Neural crest cell (in vitro differentiated cells): Measurements from ENCODE around the gene CILP2. TPM values are rescaled to one million over a fixed set of nuclear protein-coding genes. Genes with fewer than 3 reads are reported as not detected.

Source experiments
- DNase-seq: peaks from one replicate; pipeline ENCODE4 v3.0.0; 2021; ENCODE audit warnings: low read depth, mixed read lengths, low spot score
- H3K27ac Mint-ChIP-seq: one replicate; pipeline ENCODE4 v1.8.0; 2021; ENCODE audit warnings: mild to moderate bottlenecking, mixed read lengths; ENCODE audit not compliant: unreplicated experiment
- H3K27me3 Mint-ChIP-seq: 2 replicates; pipeline ENCODE4 v1.8.0; 2021; ENCODE audit warnings: low read depth, mild to moderate bottlenecking, mixed read lengths
- H3K36me3 Mint-ChIP-seq: 2 replicates; pipeline ENCODE4 v1.8.0; 2021; ENCODE audit warnings: low read depth, mild to moderate bottlenecking, mixed read lengths
- H3K4me1 Mint-ChIP-seq: 2 replicates; pipeline ENCODE4 v1.8.0; 2021; ENCODE audit warnings: mixed read lengths
- H3K4me3 Mint-ChIP-seq: one replicate; pipeline ENCODE4 v1.8.0; 2021; ENCODE audit warnings: mild to moderate bottlenecking, mixed read lengths
- H3K9me3 Mint-ChIP-seq: 2 replicates; pipeline ENCODE4 v1.8.0; 2021; ENCODE audit warnings: mixed read lengths
- CTCF ChIP-seq: fragments of 200-600 bp; sonication (generic); conservative IDR thresholded peaks from 2 replicates; pipeline ENCODE4 v1.5.0; 2021; ENCODE audit warnings: antibody characterized with exemption, mild to moderate bottlenecking
- total RNA-seq: library from RNA; stranded (reverse); gene quantifications from 2 replicates; pipeline ENCODE4 v1.2.1, GENCODE V29; 2021

The CILP2 gene
- total RNA-seq, 1 donor from 2014 or later: 2.7 TPM

GRCh38 chr19:19541616-19542015 is 3.6 kb downstream of the CILP2 start:
- no peaks in the 10 kb centered on the region for H3K36me3 Mint-ChIP-seq
- H3K4me3 Mint-ChIP-seq: no peak overlapping the region
- H3K27ac Mint-ChIP-seq: no peak overlapping the region
- H3K9me3 Mint-ChIP-seq: no peaks in the 10 kb centered on the region
- peaks cover 16% of the 10 kb centered on the region for H3K27me3 Mint-ChIP-seq
- peaks cover 10% of the 10 kb centered on the region for H3K4me1 Mint-ChIP-seq
- no peak for TF ChIP-seq CTCF
- no peak for DNase-seq

- Mint-ChIP-seq H3K9me3 (no peaks in the 10 kb centered on the region), H3K36me3 (no peaks in the 10 kb centered on the region), H3K4me1 (peaks cover 10% of the 10 kb centered on the region), H3K27me3 (peaks cover 13% of the 10 kb centered on the region), H3K27ac (no peak overlapping the region), H3K4me3 (no peak overlapping the region)
- TF ChIP-seq CTCF: no peak
- no peak for DNase-seq
Measured at GRCh38 chr19:19542507-19542906, 4.4 kb downstream of the CILP2 start.

- no peak for DNase-seq
Measured at GRCh38 chr19:19543101-19543500, 5.0 kb downstream of the CILP2 start.

GRCh38 chr19:19543640-19544039 is 5.6 kb downstream of the CILP2 start:
- Mint-ChIP-seq H3K4me3 (no peak overlapping the region), H3K27ac (no peak overlapping the region), H3K27me3 (peaks cover 6% of the 10 kb centered on the region), H3K36me3 (no peaks in the 10 kb centered on the region), H3K9me3 (no peaks in the 10 kb centered on the region), H3K4me1 (peaks cover 4% of the 10 kb centered on the region)
- TF ChIP-seq CTCF: no peak
- DNase-seq: no peak

More at GRCh38 chr19:19543101-19543500, 5.0 kb downstream of the CILP2 start:
- H3K9me3 Mint-ChIP-seq: no peaks in the 10 kb centered on the region
- no peak for TF ChIP-seq CTCF
- peaks cover 6% of the 10 kb centered on the region for H3K4me1 Mint-ChIP-seq
- no peak overlapping the region for H3K4me3 Mint-ChIP-seq
- H3K27me3 Mint-ChIP-seq: peaks cover 9% of the 10 kb centered on the region
- no peak overlapping the region for H3K27ac Mint-ChIP-seq
- no peaks in the 10 kb centered on the region for H3K36me3 Mint-ChIP-seq

GRCh38 chr19:19544257-19544953 is 6.3 kb downstream of the CILP2 start:
- H3K4me3 Mint-ChIP-seq: no peak overlapping the region
- H3K36me3 Mint-ChIP-seq: no peaks in the 10 kb centered on the region
- no peaks in the 10 kb centered on the region for H3K9me3 Mint-ChIP-seq
- no peak for DNase-seq
- H3K27ac Mint-ChIP-seq: no peak overlapping the region
- no peaks in the 10 kb centered on the region for H3K27me3 Mint-ChIP-seq
- TF ChIP-seq CTCF: no peak
- H3K4me1 Mint-ChIP-seq: peaks cover 4% of the 10 kb centered on the region
